NCI-H2171 treated with DMSO at 0.1 percent for 48 hours (cell line): ENCODE results near the gene SHKBP1.

Experiments
- DNase-seq: peaks from one replicate; lab custom pipeline; 2025; lab: John Stamatoyannopoulos, UW

The SHKBP1 gene

GRCh38 chr19:40601134-40601974 lies 24.7 kb downstream of the SHKBP1 start, which contains the start of gene LTBP4:
LTBP4 (plus strand) TSS chr19:40601369; CDS start chr19:40601388, 19 bp downstream.
- peak; percentile 27 for DNase-seq

- no peak for DNase-seq
These were observed 26.4 kb downstream of the SHKBP1 start for GRCh38 chr19:40603071-40603388.

- DNase-seq: peak; percentile 99
These were observed 26.9 kb downstream of the SHKBP1 start for GRCh38 chr19:40603389-40604170.

GRCh38 chr19:40604171-40604646 lies 27.5 kb downstream of the SHKBP1 start:
- no peak for DNase-seq

- peak; percentile 18 for DNase-seq
These were observed 28.1 kb downstream of the SHKBP1 start for GRCh38 chr19:40604647-40605215.

- DNase-seq: peak; percentile 77
These were observed 28.7 kb downstream of the SHKBP1 start for GRCh38 chr19:40605216-40605971.

- no peak for DNase-seq
These were observed 30.9 kb downstream of the SHKBP1 start for GRCh38 chr19:40607311-40608239.

- no peak for DNase-seq
These were observed 31.6 kb downstream of the SHKBP1 start for GRCh38 chr19:40608240-40608621.

- DNase-seq: no peak
These were observed 32.3 kb downstream of the SHKBP1 start for GRCh38 chr19:40608957-40609356.

GRCh38 chr19:40609561-40610395 lies 33.1 kb downstream of the SHKBP1 start:
- DNase-seq: peak; percentile 27

GRCh38 chr19:40610396-40611064 lies 33.9 kb downstream of the SHKBP1 start:
- DNase-seq: peak; percentile 9

GRCh38 chr19:40611096-40611495 lies 34.4 kb downstream of the SHKBP1 start:
- no peak for DNase-seq

- no peak for DNase-seq
These were observed 35.4 kb downstream of the SHKBP1 start for GRCh38 chr19:40611900-40612698.

GRCh38 chr19:40612831-40613689 lies 36.4 kb downstream of the SHKBP1 start:
- peak; percentile 75 for DNase-seq

- peak; percentile 97 for DNase-seq
These were observed 37.3 kb downstream of the SHKBP1 start for GRCh38 chr19:40613690-40614621.
